Right lobe of liver (tissue), 4 donors: Measurements from ENCODE around the gene CDK12.

Source experiments
- POLR2A ChIP-seq: fragments of 450-650 bp; IDR thresholded peaks from one replicate; pipeline ENCODE4 v1.6.1; 2017; ENCODE audit warnings: antibody characterized with exemption, mild to moderate bottlenecking
- TF ChIP-seq, protein P1 (sequence below), 4 donors: fragments of 200-600 bp in 3 of 4; fragments of 450-650 bp in 1 of 4; IDR thresholded peaks; one replicate each; pipeline versions ENCODE4 v1.5.1 to v1.8.0; 2016 to 2022; ENCODE audit warnings: antibody characterized with exemption in 4 of 4, mild to moderate bottlenecking in 2 of 4
- donor health status: DM: no; HTN: no; CAD: no.
- donor health status: DM: no; HTN: no; CAD: no.
- donor health status: DM: no; HTN: yes; CAD: no.

DNA sequence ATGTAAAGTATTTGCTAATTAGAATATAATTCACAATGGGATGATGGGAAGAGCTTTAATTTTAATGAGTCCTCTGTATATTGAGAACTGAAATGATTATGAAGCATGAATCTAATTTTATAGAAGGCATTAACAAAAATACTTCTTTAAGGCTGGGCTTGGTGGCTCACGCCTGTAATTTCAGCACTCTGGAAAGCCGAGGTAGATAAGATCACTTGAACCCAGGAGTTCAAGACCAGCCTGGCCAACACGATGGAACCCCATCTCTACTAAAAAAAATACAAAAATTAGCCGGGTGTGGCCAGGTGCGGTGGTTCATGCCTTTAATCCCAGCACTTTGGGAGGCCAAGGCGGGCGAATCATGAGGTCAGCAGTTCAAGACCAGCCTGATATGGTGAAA is 12.0 kb downstream of the CDK12 start:
- TF ChIP-seq, protein P1, sequence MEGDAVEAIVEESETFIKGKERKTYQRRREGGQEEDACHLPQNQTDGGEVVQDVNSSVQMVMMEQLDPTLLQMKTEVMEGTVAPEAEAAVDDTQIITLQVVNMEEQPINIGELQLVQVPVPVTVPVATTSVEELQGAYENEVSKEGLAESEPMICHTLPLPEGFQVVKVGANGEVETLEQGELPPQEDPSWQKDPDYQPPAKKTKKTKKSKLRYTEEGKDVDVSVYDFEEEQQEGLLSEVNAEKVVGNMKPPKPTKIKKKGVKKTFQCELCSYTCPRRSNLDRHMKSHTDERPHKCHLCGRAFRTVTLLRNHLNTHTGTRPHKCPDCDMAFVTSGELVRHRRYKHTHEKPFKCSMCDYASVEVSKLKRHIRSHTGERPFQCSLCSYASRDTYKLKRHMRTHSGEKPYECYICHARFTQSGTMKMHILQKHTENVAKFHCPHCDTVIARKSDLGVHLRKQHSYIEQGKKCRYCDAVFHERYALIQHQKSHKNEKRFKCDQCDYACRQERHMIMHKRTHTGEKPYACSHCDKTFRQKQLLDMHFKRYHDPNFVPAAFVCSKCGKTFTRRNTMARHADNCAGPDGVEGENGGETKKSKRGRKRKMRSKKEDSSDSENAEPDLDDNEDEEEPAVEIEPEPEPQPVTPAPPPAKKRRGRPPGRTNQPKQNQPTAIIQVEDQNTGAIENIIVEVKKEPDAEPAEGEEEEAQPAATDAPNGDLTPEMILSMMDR (IDR thresholded peaks at IDR 0.05): no peak
- TF ChIP-seq POLR2A: no peak
